H9 (cell line): ENCODE results near the gene HS3ST2. TPM values are rescaled to one million over a fixed set of nuclear protein-coding genes. Genes with fewer than 3 reads are reported as not detected.

Experiments
- DNase-seq: peaks from one replicate; pipeline ENCODE4 v3.0.0-alpha.2; 2017
- H2AFZ ChIP-seq: one replicate; pipeline ENCODE4 v1.6.1; 2013; ENCODE audit warnings: mild to moderate bottlenecking, low read length, control low read depth, moderate library complexity
- H2AK5ac ChIP-seq: 2 replicates; pipeline ENCODE4 v1.6.1; 2013; ENCODE audit warnings: low read length, control low read depth, mixed read lengths; ENCODE audit not compliant: insufficient read length
- H2BK120ac ChIP-seq: one replicate; pipeline ENCODE4 v1.6.1; 2013; ENCODE audit warnings: low read depth, mild to moderate bottlenecking, low read length, control low read depth, inconsistent platforms; ENCODE audit not compliant: poor library complexity, severe bottlenecking
- H2BK12ac ChIP-seq: 2 replicates; pipeline ENCODE4 v1.6.1; 2013; ENCODE audit warnings: low read length, control low read depth, mixed read lengths, low read depth; ENCODE audit not compliant: insufficient read length
- H2BK15ac ChIP-seq: 2 replicates; pipeline ENCODE4 v1.6.1; 2013; ENCODE audit warnings: low read depth, low read length, control low read depth
- H2BK20ac ChIP-seq: one replicate; pipeline ENCODE4 v1.6.1; 2013; ENCODE audit warnings: low read depth, mild to moderate bottlenecking, low read length, control low read depth, inconsistent platforms; ENCODE audit not compliant: poor library complexity, severe bottlenecking
- H2BK5ac ChIP-seq: 2 replicates; pipeline ENCODE4 v1.6.1; 2013; ENCODE audit warnings: low read length, control low read depth, mixed read lengths; ENCODE audit not compliant: insufficient read length
- H3K14ac ChIP-seq: 2 replicates; pipeline ENCODE4 v1.6.1; 2013; ENCODE audit warnings: low read length, control low read depth; ENCODE audit not compliant: insufficient read depth
- H3K18ac ChIP-seq: 2 replicates; pipeline ENCODE4 v1.6.1; 2013; ENCODE audit warnings: low read depth, mild to moderate bottlenecking, mixed read lengths, low read length, control low read depth; ENCODE audit not compliant: insufficient read length
- H3K23ac ChIP-seq: 2 replicates; pipeline ENCODE4 v1.6.1; 2013; ENCODE audit warnings: low read length, control low read depth, mixed read lengths, low read depth; ENCODE audit not compliant: insufficient read length
- H3K23me2 ChIP-seq: 2 replicates; pipeline ENCODE4 v1.6.1; 2013; ENCODE audit warnings: low read depth, mild to moderate bottlenecking, mixed read lengths, low read length, control low read depth; ENCODE audit not compliant: insufficient read length, poor library complexity, severe bottlenecking
- H3K27ac ChIP-seq: 2 replicates; pipeline ENCODE4 v1.5.1; 2013; ENCODE audit warnings: low read length, control low read depth, mixed read lengths, low read depth; ENCODE audit not compliant: insufficient read length
- H3K27me3 ChIP-seq: 2 replicates; pipeline ENCODE4 v1.6.1; 2013; ENCODE audit warnings: low read length, control low read depth, inconsistent platforms; ENCODE audit not compliant: insufficient read depth
- H3K4ac ChIP-seq: 2 replicates; pipeline ENCODE4 v1.6.1; 2013; ENCODE audit warnings: low read depth, mild to moderate bottlenecking, control low read depth, inconsistent platforms, low read length, moderate library complexity
- H3K4me1 ChIP-seq: 2 replicates; pipeline ENCODE4 v1.6.1; 2013; ENCODE audit warnings: low read length, control low read depth, inconsistent platforms; ENCODE audit not compliant: insufficient read depth
- H3K4me2 ChIP-seq: 2 replicates; pipeline ENCODE4 v1.6.1; 2013; ENCODE audit warnings: low read length, control low read depth, mixed read lengths; ENCODE audit not compliant: insufficient read length, insufficient read depth
- H3K56ac ChIP-seq: 2 replicates; pipeline ENCODE4 v1.6.1; 2013; ENCODE audit warnings: low read depth, mild to moderate bottlenecking, mixed read lengths, low read length, control low read depth; ENCODE audit not compliant: insufficient read length
- H3K79me1 ChIP-seq: 2 replicates; pipeline ENCODE4 v1.6.1; 2013; ENCODE audit warnings: low read depth, mild to moderate bottlenecking, moderate library complexity, low read length, control low read depth, inconsistent platforms; ENCODE audit not compliant: insufficient read depth, poor library complexity, severe bottlenecking
- H3K79me2 ChIP-seq: 2 replicates; pipeline ENCODE4 v1.6.1; 2013; ENCODE audit warnings: low read length, control low read depth, inconsistent platforms; ENCODE audit not compliant: insufficient read depth
- H3K9ac ChIP-seq: 2 replicates; pipeline ENCODE4 v1.6.1; 2013; ENCODE audit warnings: low read length, control low read depth, mixed read lengths; ENCODE audit not compliant: insufficient read length; ENCODE audit errors: extremely low read depth
- H3K9me3 ChIP-seq: one replicate; pipeline ENCODE4 v1.6.1; 2013; ENCODE audit warnings: low read depth, low read length, inconsistent platforms; ENCODE audit not compliant: control insufficient read depth
- H3T11ph ChIP-seq: one replicate; pipeline ENCODE4 v1.6.1; 2013; ENCODE audit warnings: mild to moderate bottlenecking, low read length, control low read depth, inconsistent platforms
- H4K20me1 ChIP-seq: one replicate; pipeline ENCODE4 v1.6.1; 2013; ENCODE audit not compliant: control insufficient read depth, insufficient read length, insufficient read depth
- H4K5ac ChIP-seq: 2 replicates; pipeline ENCODE4 v1.6.1; 2013; ENCODE audit warnings: low read depth, mild to moderate bottlenecking, mixed read lengths, low read length, control low read depth; ENCODE audit not compliant: insufficient read length
- H4K8ac ChIP-seq: replicated peaks from 2 replicates; pipeline ENCODE4 v1.6.1; 2013; ENCODE audit warnings: low read length, control low read depth, mixed read lengths, low read depth; ENCODE audit not compliant: insufficient read length
- H4K91ac ChIP-seq: 2 replicates; pipeline ENCODE4 v1.6.1; 2013; ENCODE audit warnings: low read depth, mild to moderate bottlenecking, moderate library complexity, mixed read lengths, low read length, control low read depth; ENCODE audit not compliant: insufficient read length
- H3K27ac Mint-ChIP-seq, 3 experiments: 2 replicates in 2 of 3; 3 replicates in 1 of 3; pipeline ENCODE4 v1.8.0; 2020 to 2021; ENCODE audit warnings: mixed read lengths in 3 of 3, mild to moderate bottlenecking in 1 of 3, moderate library complexity in 1 of 3
- H3K27me3 Mint-ChIP-seq: 2 replicates; pipeline ENCODE4 v1.8.0; 2021; ENCODE audit warnings: low read depth, mild to moderate bottlenecking, moderate library complexity, mixed read lengths
- H3K36me3 Mint-ChIP-seq, 3 experiments: 2 replicates in 2 of 3; 3 replicates in 1 of 3; pipeline ENCODE4 v1.8.0; 2020 to 2021; ENCODE audit warnings: low read depth in 3 of 3, mixed read lengths in 3 of 3; ENCODE audit not compliant: insufficient read depth in 1 of 3
- H3K4me1 Mint-ChIP-seq, 2 experiments: 2 replicates each; pipeline ENCODE4 v1.8.0; 2020; ENCODE audit warnings: mixed read lengths in 2 of 2
- H3K4me3 Mint-ChIP-seq, 2 experiments: 2 replicates in 1 of 2; 3 replicates in 1 of 2; pipeline ENCODE4 v1.8.0; 2020 to 2021; ENCODE audit warnings: mild to moderate bottlenecking in 2 of 2, mixed read lengths in 2 of 2, moderate library complexity in 1 of 2
- H3K9me3 Mint-ChIP-seq, 2 experiments: 2 replicates in 1 of 2; 3 replicates in 1 of 2; pipeline ENCODE4 v1.8.0; 2020; ENCODE audit warnings: mild to moderate bottlenecking in 2 of 2, mixed read lengths in 2 of 2, moderate library complexity in 1 of 2
- CTCF ChIP-seq: fragments of 200-600 bp; sonication (generic); conservative IDR thresholded peaks from 3 replicates; pipeline ENCODE4 v1.8.0; 2021; ENCODE audit warnings: antibody characterized with exemption, mild to moderate bottlenecking
- WGBS: extraction: QIAGEN DNeasy Blood & Tissue Kit; methylation state at CpG from one replicate; pipeline ENCODE4 v1.1.7; 2013; ENCODE audit warnings: missing lambda C conversion rate, low lambda C conversion rate, mixed read lengths; ENCODE audit not compliant: insufficient read length; ENCODE audit errors: extremely low coverage; 5-methylcytosine and 5-hydroxymethylcytosine counted together
- total RNA-seq: library from RNA; stranded (reverse); gene quantifications from 2 replicates; pipeline ENCODE4 v1.2.1, GENCODE V29; 2021

Gene HS3ST2
- total RNA-seq, 1 experiment from 2014 or later, result 3.1 TPM

DNA sequence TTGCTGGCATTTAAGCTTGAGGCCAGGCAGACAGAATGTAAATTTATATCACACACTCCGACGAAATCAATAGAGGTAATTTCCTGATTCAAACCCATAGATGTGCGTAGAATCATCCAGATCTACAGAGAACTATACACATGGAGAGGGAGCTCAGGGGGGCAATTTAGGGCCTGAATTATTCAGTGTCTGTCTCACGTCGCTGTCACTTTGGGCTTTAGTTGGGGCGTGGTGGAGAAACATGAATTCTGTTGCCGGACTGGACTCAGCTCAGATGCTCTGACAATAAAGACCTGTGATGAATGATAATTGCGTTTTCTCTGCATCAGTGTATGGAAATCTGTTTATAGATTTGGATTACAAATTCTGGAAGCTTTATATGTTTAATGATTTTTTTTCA, 32.5 kb upstream of the HS3ST2 start:
- Histone ChIP-seq H3K27ac (no peak overlapping the region), H3K79me1 (no peaks in the 10 kb centered on the region)
- H3K27ac Mint-ChIP-seq, result no peak overlapping the region

More for the DNA sequence above, 32.5 kb upstream of the HS3ST2 start:
- Histone ChIP-seq H2BK15ac (no peak overlapping the region), H4K20me1 (no peaks in the 10 kb centered on the region), H4K91ac (no peak overlapping the region), H3K9me3 (no peaks in the 10 kb centered on the region), H3K4ac (no peak overlapping the region), H3K4me2 (no peak overlapping the region), H3K9ac (no peak overlapping the region), H2AFZ (no peak overlapping the region), H3K18ac (no peak overlapping the region), H2AK5ac (no peak overlapping the region), H2BK5ac (no peak overlapping the region), H2BK120ac (no peak overlapping the region), H3K14ac (no peak overlapping the region), H3K23me2 (no peaks in the 10 kb centered on the region), H4K5ac (no peak overlapping the region), H3T11ph (no peak overlapping the region), H3K27me3 (no peaks in the 10 kb centered on the region), H2BK12ac (no peak overlapping the region), H3K79me2 (no peaks in the 10 kb centered on the region), H3K4me1 (no peaks in the 10 kb centered on the region), H2BK20ac (no peak overlapping the region), H4K8ac (no peak overlapping the region), H3K56ac (no peak overlapping the region), H3K23ac (no peak overlapping the region)
- H3K27me3 Mint-ChIP-seq, result no peaks in the 10 kb centered on the region; the same call in 1 of the 2 replicates
- no peak overlapping the region for H3K4me3 Mint-ChIP-seq
- peaks cover 13 to 19% of the 10 kb centered on the region in 2 experiments for H3K4me1 Mint-ChIP-seq
- no peaks in the 10 kb centered on the region for H3K36me3 Mint-ChIP-seq
- WGBS, result no CpG with 5 or more reads among the region's 8 CpGs
- no peaks in the 10 kb centered on the region; a peak in 1 of 5 replicates for H3K9me3 Mint-ChIP-seq
- no peak for DNase-seq
- TF ChIP-seq CTCF, result no peak
